SK-N-DZ (cell line): ENCODE data around the gene AMIGO2.

Experiments
- DNase-seq: peaks from one replicate; pipeline ENCODE4 v3.0.0-alpha.2; 2015; ENCODE audit warnings: low spot score

AMIGO2 gene

GRCh38 chr12:47099610-47100009, 19.9 kb upstream of the AMIGO2 start:
- no peak for DNase-seq

- DNase-seq, result no peak
Measured at GRCh38 chr12:47098099-47098498, 18.3 kb upstream of the AMIGO2 start.

- no peak for DNase-seq
Measured at GRCh38 chr12:47097276-47097896, 17.6 kb upstream of the AMIGO2 start.

- no peak for DNase-seq
Measured at GRCh38 chr12:47095446-47096236, 15.9 kb upstream of the AMIGO2 start.

- no peak for DNase-seq
Measured at GRCh38 chr12:47094804-47095203, 15.0 kb upstream of the AMIGO2 start.

GRCh38 chr12:47091009-47091408, 11.2 kb upstream of the AMIGO2 start:
- DNase-seq, result no peak

GRCh38 chr12:47088021-47088944, 8.5 kb upstream of the AMIGO2 start:
- no peak for DNase-seq

- no peak for DNase-seq
Measured at GRCh38 chr12:47087088-47087688, 7.4 kb upstream of the AMIGO2 start.

- no peak for DNase-seq
Measured at GRCh38 chr12:47085815-47086252, 6.1 kb upstream of the AMIGO2 start.

GRCh38 chr12:47084172-47084571, 4.4 kb upstream of the AMIGO2 start:
- DNase-seq, result no peak

- DNase-seq, result no peak
Measured at GRCh38 chr12:47082796-47083621, 3.2 kb upstream of the AMIGO2 start.

GRCh38 chr12:47082283-47082682, 2.5 kb upstream of the AMIGO2 start:
- no peak for DNase-seq

GRCh38 chr12:47080725-47081502, 1.2 kb upstream of the AMIGO2 start:
- DNase-seq, result no peak

GRCh38 chr12:47079981-47080724, 394 bp upstream of the AMIGO2 start:
- no peak for DNase-seq

GRCh38 chr12:47078733-47079467, 859 bp downstream of the AMIGO2 start:
- no peak for DNase-seq

GRCh38 chr12:47078086-47078395, 1.7 kb downstream of the AMIGO2 start:
- DNase-seq, result no peak

- no peak for DNase-seq
Measured at GRCh38 chr12:47077206-47078085, 2.3 kb downstream of the AMIGO2 start.
